Measurements from ENCODE around the gene AOC3. TPM values are rescaled to one million over a fixed set of nuclear protein-coding genes. Genes with fewer than 3 reads are reported as not detected.

Gene AOC3
- total and polyA plus RNA-seq, 7 experiments from 2014 or later = 0.98 to 2.0 (median 1.1) TPM; not detected in 2

GRCh38 chr17:42886283-42887176 lies 35.5 kb downstream of the AOC3 start:
- H3K4me3 Mint-ChIP-seq = no peak overlapping the region
- intact Hi-C loops (cut with micrococcal nuclease) = no loop called here
- no peaks in the 10 kb centered on the region for H3K36me3 Mint-ChIP-seq
- Histone ChIP-seq H3K9me3 (ENCODE audit: control insufficient read depth in 2 of 3, low read length in 3 of 3) (no peaks in the 10 kb centered on the region), H3K27ac (ENCODE audit: low read depth, low read length) (no peak overlapping the region), H3K4me1 (ENCODE audit: control insufficient read depth in 2 of 2, insufficient read depth in 2 of 2, low read length in 2 of 2) (no peaks in the 10 kb centered on the region), H3K4me3 (ENCODE audit: low read length) (no peak overlapping the region), H3K36me3 (ENCODE audit: control insufficient read depth in 2 of 3, insufficient read depth in 3 of 3, low read length in 3 of 3) (no peaks in the 10 kb centered on the region), H3K27me3 (ENCODE audit: control insufficient read depth in 2 of 2, insufficient read depth in 2 of 2, low read length in 2 of 2) (no peaks in the 10 kb centered on the region)
- no peaks in the 10 kb centered on the region for H3K9me3 Mint-ChIP-seq
- POLR2A ChIA-PET = no interaction called here
- peaks cover 0 to 8% (median 0%) of the 10 kb centered on the region in 7 donors for H3K4me1 Mint-ChIP-seq
- H3K27ac Mint-ChIP-seq = peak overlapping the region in 1 of 9 donors; percentile 22
- H3K27me3 Mint-ChIP-seq = peaks cover 0 to 7% (median 6%) of the 10 kb centered on the region in 5 donors
- DNase-seq (no peak), ATAC-seq (peak; percentile 50)
- CTCF ChIA-PET = no interaction called here

DNA sequence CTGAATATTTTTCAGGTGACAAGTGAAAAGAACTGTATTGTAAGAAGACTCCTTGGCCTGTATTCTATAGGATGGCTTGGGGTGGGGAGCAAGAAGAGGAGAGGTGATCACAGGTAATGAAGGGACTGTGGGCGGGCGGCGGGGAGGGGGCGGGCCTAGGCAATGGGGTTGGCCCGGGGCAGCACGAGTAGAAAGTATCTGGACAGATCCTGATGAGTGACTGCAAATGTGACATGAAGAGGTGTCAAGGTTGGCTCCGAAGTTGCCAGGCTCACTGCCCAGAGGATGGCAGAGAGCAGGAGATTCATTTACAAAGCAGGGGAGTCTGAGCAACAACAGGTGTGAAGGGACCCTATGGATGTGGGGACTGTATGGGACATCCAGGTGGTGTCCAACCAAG lies 38.8 kb downstream of the AOC3 start:
- H3K4me1 Mint-ChIP-seq = peaks cover 0 to 10% (median 3%) of the 10 kb centered on the region in 7 donors
- no peaks in the 10 kb centered on the region for H3K9me3 Mint-ChIP-seq
- peaks cover 0 to 23% (median 6%) of the 10 kb centered on the region in 5 donors for H3K27me3 Mint-ChIP-seq
- Histone ChIP-seq H3K27me3 (ENCODE audit: control insufficient read depth in 2 of 2, insufficient read depth in 2 of 2, low read length in 2 of 2) (no peaks in the 10 kb centered on the region), H3K36me3 (ENCODE audit: control insufficient read depth in 2 of 3, insufficient read depth in 3 of 3, low read length in 3 of 3) (no peaks in the 10 kb centered on the region), H3K9me3 (ENCODE audit: control insufficient read depth in 2 of 3, low read length in 3 of 3) (no peaks in the 10 kb centered on the region), H3K27ac (ENCODE audit: low read depth, low read length) (no peak overlapping the region), H3K4me3 (ENCODE audit: low read length) (no peak overlapping the region), H3K4me1 (ENCODE audit: control insufficient read depth in 2 of 2, insufficient read depth in 2 of 2, low read length in 2 of 2) (no peaks in the 10 kb centered on the region)
- H3K4me3 Mint-ChIP-seq = no peak overlapping the region
- H3K36me3 Mint-ChIP-seq = no peaks in the 10 kb centered on the region
- POLR2A ChIA-PET = no interaction called here
- no peak overlapping the region for H3K27ac Mint-ChIP-seq
- ATAC-seq (no peak), DNase-seq (no peak)
- intact Hi-C loops (cut with micrococcal nuclease) = no loop called here
- CTCF ChIA-PET = no interaction called here

DNA sequence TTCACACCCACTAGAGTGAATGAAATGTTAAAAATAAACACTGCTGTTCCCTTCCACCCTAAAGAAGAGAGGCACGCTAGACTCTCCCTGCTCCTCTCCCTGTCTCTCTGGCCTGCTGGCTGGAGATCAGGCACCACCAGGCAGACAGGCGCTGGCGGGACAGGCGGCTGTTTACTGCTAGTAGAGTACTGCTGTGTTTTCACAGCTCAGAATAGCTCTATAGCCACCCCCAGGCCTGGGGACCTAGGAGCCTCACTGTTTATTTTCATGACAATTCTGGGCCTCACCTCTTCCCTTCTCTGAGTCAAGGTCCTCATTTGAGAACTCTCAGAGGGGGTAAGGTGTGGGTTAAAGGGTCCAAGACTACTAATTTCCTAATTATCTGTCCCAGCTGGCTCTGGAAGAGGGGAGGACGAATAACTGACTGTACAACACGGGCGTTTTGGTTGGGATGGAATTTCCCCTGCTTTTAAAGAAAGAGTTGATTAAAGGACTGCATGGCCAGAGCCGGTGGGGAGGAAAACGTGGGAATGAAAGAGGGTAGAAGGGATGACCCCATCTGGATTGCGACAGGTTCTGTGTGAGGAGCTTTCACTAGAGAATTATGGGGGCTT lies 40.6 kb downstream of the AOC3 start:
- H3K27me3 ChIP-seq (ENCODE audit: control insufficient read depth in 2 of 2, insufficient read depth in 2 of 2, low read length in 2 of 2) = no peaks in the 10 kb centered on the region
- Mint-ChIP-seq H3K27me3 (peaks cover 2 to 19% (median 3%) of the 10 kb centered on the region in 5 donors), H3K4me1 (peaks cover 0 to 5% (median under 1%) of the 10 kb centered on the region in 7 donors), H3K9me3 (no peaks in the 10 kb centered on the region), H3K4me3 (no peak overlapping the region), H3K36me3 (no peaks in the 10 kb centered on the region), H3K27ac (no peak overlapping the region)
- CTCF ChIA-PET = no interaction called here
- ATAC-seq (no peak), DNase-seq (no peak)
- POLR2A ChIA-PET = no interaction called here
- H3K4me1 ChIP-seq (ENCODE audit: control insufficient read depth in 2 of 2, insufficient read depth in 2 of 2, low read length in 2 of 2) = no peaks in the 10 kb centered on the region
- H3K9me3 ChIP-seq (ENCODE audit: control insufficient read depth in 2 of 3, low read length in 3 of 3) = no peaks in the 10 kb centered on the region
- H3K4me3 ChIP-seq (ENCODE audit: low read length) = no peak overlapping the region
- H3K36me3 ChIP-seq (ENCODE audit: control insufficient read depth in 2 of 3, insufficient read depth in 3 of 3, low read length in 3 of 3) = no peaks in the 10 kb centered on the region
- intact Hi-C loops (cut with micrococcal nuclease) = no loop called here
- H3K27ac ChIP-seq (ENCODE audit: low read depth, low read length) = no peak overlapping the region

DNA sequence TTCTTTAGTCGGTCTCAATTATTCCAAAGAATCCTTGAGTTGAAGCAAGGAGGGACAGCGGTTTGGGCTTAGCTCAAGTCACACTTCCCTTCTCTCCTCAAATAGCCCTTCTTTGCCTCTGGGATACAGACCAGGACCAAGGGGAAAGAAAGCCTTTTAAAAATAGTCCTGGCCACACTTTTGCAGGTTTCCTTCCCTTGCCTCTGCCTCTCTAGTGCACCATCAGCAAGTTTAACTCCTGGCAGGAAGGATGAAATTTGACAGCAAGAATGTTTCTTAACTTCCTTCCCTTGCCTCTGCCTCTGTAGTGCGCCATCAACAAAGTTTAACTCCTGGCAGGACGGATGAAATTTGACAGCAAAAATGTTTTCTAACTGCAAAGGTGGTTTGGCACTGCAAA lies 42.4 kb downstream of the AOC3 start:
- no peak for DNase-seq
- no peaks in the 10 kb centered on the region for H3K27me3 ChIP-seq (ENCODE audit: control insufficient read depth in 2 of 2, insufficient read depth in 2 of 2, low read length in 2 of 2)
- Mint-ChIP-seq H3K27me3 (peaks cover 0 to 22% (median 4%) of the 10 kb centered on the region in 5 donors), H3K27ac (no peak overlapping the region), H3K9me3 (no peaks in the 10 kb centered on the region), H3K4me3 (no peak overlapping the region), H3K4me1 (peaks cover 0 to 4% (median 0%) of the 10 kb centered on the region in 7 donors), H3K36me3 (no peaks in the 10 kb centered on the region)
- H3K36me3 ChIP-seq (ENCODE audit: control insufficient read depth in 2 of 3, insufficient read depth in 3 of 3, low read length in 3 of 3) = no peaks in the 10 kb centered on the region
- CTCF ChIA-PET = no interaction called here
- POLR2A ChIA-PET = no interaction called here
- no peaks in the 10 kb centered on the region for H3K9me3 ChIP-seq (ENCODE audit: control insufficient read depth in 2 of 3, low read length in 3 of 3)
- ATAC-seq = no peak
- no peaks in the 10 kb centered on the region for H3K4me1 ChIP-seq (ENCODE audit: control insufficient read depth in 2 of 2, insufficient read depth in 2 of 2, low read length in 2 of 2)
- no peak overlapping the region for H3K27ac ChIP-seq (ENCODE audit: low read depth, low read length)
- intact Hi-C loops (cut with micrococcal nuclease) = no loop called here
- H3K4me3 ChIP-seq (ENCODE audit: low read length) = no peak overlapping the region

DNA sequence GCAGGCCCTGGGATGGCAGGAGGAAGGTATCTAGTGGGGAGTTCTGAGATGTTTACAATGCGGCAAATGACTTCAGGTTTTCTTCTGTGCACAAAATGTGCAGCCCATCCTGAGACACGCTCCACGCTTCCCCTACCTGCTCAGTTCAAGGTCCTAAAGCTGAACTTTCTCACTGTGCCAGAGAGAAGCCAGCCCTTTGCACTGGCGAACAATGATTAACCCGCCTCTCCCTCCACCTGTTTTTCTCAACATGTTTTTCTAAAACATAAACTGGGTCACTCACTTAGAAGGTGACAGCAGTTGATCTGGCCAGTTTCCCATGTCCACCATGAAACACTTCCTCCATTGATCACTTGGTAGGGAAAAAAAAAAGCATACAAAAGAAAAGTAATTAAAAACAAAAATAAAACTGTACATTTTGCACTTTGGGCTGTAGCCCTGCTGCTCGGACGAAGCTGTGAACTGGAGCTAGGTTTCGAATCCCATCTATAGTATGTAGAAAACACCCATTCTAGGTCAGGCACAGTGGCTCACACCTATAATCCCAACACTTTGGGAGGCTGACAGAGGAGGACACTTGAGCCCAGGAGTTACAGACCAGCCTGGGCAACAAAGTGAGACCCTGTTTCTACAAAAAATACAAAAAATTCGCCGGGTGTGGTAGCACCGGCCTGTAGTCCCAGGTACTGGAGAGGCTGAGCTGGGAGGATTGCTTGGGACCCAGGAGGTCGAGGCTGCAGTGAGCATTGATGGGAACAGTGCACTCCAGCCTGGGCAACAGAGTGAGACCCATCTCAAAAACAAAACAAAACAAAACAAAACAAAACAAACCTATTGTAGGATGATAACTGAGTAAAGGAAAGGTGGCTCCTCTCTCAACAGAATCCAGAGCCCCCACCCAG lies 43.5 kb downstream of the AOC3 start:
- no peaks in the 10 kb centered on the region for H3K4me1 ChIP-seq (ENCODE audit: control insufficient read depth in 2 of 2, insufficient read depth in 2 of 2, low read length in 2 of 2)
- no peaks in the 10 kb centered on the region for H3K36me3 Mint-ChIP-seq
- H3K27me3 ChIP-seq (ENCODE audit: control insufficient read depth in 2 of 2, insufficient read depth in 2 of 2, low read length in 2 of 2) = no peaks in the 10 kb centered on the region
- H3K36me3 ChIP-seq (ENCODE audit: control insufficient read depth in 2 of 3, insufficient read depth in 3 of 3, low read length in 3 of 3) = no peaks in the 10 kb centered on the region
- intact Hi-C loops (cut with micrococcal nuclease) = no loop called here
- H3K9me3 ChIP-seq (ENCODE audit: control insufficient read depth in 2 of 3, low read length in 3 of 3) = no peaks in the 10 kb centered on the region
- no peak overlapping the region for H3K4me3 Mint-ChIP-seq
- peaks cover 0 to 4% (median 0%) of the 10 kb centered on the region in 7 donors for H3K4me1 Mint-ChIP-seq
- ChIA-PET POLR2A (no interaction called here), CTCF (interaction anchor here (0.6 to 0.7 kb wide), 2 partner anchors 34 to 589 kb away, joined by 3 read pairs; partner anchors contain the start of gene DHX8)
- peak overlapping the region in 1 of 9 donors; percentile 76 for H3K27ac Mint-ChIP-seq
- ATAC-seq (no peak), DNase-seq (no peak)
- H3K27me3 Mint-ChIP-seq = peaks cover 0 to 22% (median 3%) of the 10 kb centered on the region in 5 donors
- H3K9me3 Mint-ChIP-seq = no peaks in the 10 kb centered on the region
- no peak overlapping the region for H3K27ac ChIP-seq (ENCODE audit: low read depth, low read length)
- no peak overlapping the region for H3K4me3 ChIP-seq (ENCODE audit: low read length)

GRCh38 chr17:42895185-42895555 lies 44.2 kb downstream of the AOC3 start:
- no peaks in the 10 kb centered on the region for H3K9me3 Mint-ChIP-seq
- no peaks in the 10 kb centered on the region for H3K36me3 ChIP-seq (ENCODE audit: control insufficient read depth in 2 of 3, insufficient read depth in 3 of 3, low read length in 3 of 3)
- no peaks in the 10 kb centered on the region for H3K36me3 Mint-ChIP-seq
- ATAC-seq = no peak
- no peak overlapping the region for H3K4me3 Mint-ChIP-seq
- H3K27ac Mint-ChIP-seq = no peak overlapping the region
- H3K27me3 ChIP-seq (ENCODE audit: control insufficient read depth in 2 of 2, insufficient read depth in 2 of 2, low read length in 2 of 2) = no peaks in the 10 kb centered on the region
- CTCF ChIA-PET = interaction anchor here (0.6 kb wide), 1 partner anchor 34 kb away, joined by 3 read pairs; no protein-coding TSS in a partner anchor
- no peak overlapping the region for H3K4me3 ChIP-seq (ENCODE audit: low read length)
- peaks cover 0 to 22% (median 4%) of the 10 kb centered on the region in 5 donors for H3K27me3 Mint-ChIP-seq
- H3K4me1 Mint-ChIP-seq = peaks cover 0 to 4% (median 0%) of the 10 kb centered on the region in 7 donors
- H3K4me1 ChIP-seq (ENCODE audit: control insufficient read depth in 2 of 2, insufficient read depth in 2 of 2, low read length in 2 of 2) = no peaks in the 10 kb centered on the region
- POLR2A ChIA-PET = no interaction called here
- intact Hi-C loops (cut with micrococcal nuclease) = no loop called here
- no peaks in the 10 kb centered on the region for H3K9me3 ChIP-seq (ENCODE audit: control insufficient read depth in 2 of 3, low read length in 3 of 3)
- no peak overlapping the region for H3K27ac ChIP-seq (ENCODE audit: low read depth, low read length)
- DNase-seq = no peak

Measured in naive thymus-derived CD4-positive, alpha-beta T cell (primary cell).